SK-N-SH treated with all-trans-retinoic acid at 6 μM for 48 hours (cell line): ENCODE measurements around the gene MAMDC4.

Experiments used
- ATAC-seq: fragments of 200-7000 bp; cut with Tn5 transposase; 3 replicates; pipeline ENCODE4 v1.9.1; 2020; ENCODE audit warnings: mild to moderate bottlenecking, moderate library complexity
- ARNTL ChIP-seq: fragments of 450-650 bp; formaldehyde crosslinking; IDR thresholded peaks from 2 replicates; pipeline ENCODE4 v1.5.0; 2020; ENCODE audit warnings: low read depth, mild to moderate bottlenecking, moderate library complexity, borderline replicate concordance
- CSDC2 ChIP-seq: fragments of 250-450 bp; sonication (Bioruptor Pico); IDR thresholded peaks from 2 replicates; pipeline ENCODE4 v1.5.0; 2020; ENCODE audit warnings: mild to moderate bottlenecking, moderate library complexity
- ESRRG ChIP-seq: fragments of 250-450 bp; sonication (Bioruptor Pico); IDR thresholded peaks from 2 replicates; pipeline ENCODE4 v1.6.1; 2021; ENCODE audit warnings: mild to moderate bottlenecking
- GLIS3 ChIP-seq: fragments of 250-450 bp; sonication (Bioruptor Pico); IDR thresholded peaks from 2 replicates; pipeline ENCODE4 v1.5.0; 2020; ENCODE audit warnings: mild to moderate bottlenecking, moderate library complexity
- ISL1 ChIP-seq: fragments of 250-450 bp; sonication (Bioruptor Pico); IDR thresholded peaks from 2 replicates; pipeline ENCODE4 v2.1.2; 2022; ENCODE audit warnings: mild to moderate bottlenecking, moderate library complexity
- OSR1 ChIP-seq: fragments of 250-450 bp; sonication (Bioruptor Pico); IDR thresholded peaks from 2 replicates; pipeline ENCODE4 v1.8.0; 2022; ENCODE audit warnings: moderate library complexity, mild to moderate bottlenecking, inconsistent platforms
- PPARA ChIP-seq: fragments of 250-450 bp; sonication (Bioruptor Pico); IDR thresholded peaks from 2 replicates; pipeline ENCODE4 v1.5.0; 2020; ENCODE audit warnings: mild to moderate bottlenecking, borderline replicate concordance
- RARB ChIP-seq: fragments of 250-450 bp; sonication (Bioruptor Pico); IDR thresholded peaks from 2 replicates; pipeline ENCODE4 v1.8.0; 2021; ENCODE audit warnings: mild to moderate bottlenecking, moderate library complexity
- SNAI2 ChIP-seq: fragments of 250-450 bp; sonication (Bioruptor Pico); IDR thresholded peaks from 2 replicates; pipeline ENCODE4 v1.5.0; 2020; ENCODE audit warnings: mild to moderate bottlenecking, moderate library complexity
- TCF4 ChIP-seq: fragments of 250-450 bp; sonication (Bioruptor Pico); IDR thresholded peaks from 2 replicates; pipeline ENCODE4 v1.8.0; 2021; ENCODE audit warnings: mild to moderate bottlenecking, moderate library complexity, borderline replicate concordance
- TOX ChIP-seq: fragments of 250-450 bp; sonication (Bioruptor Pico); IDR thresholded peaks from 2 replicates; pipeline ENCODE4 v1.8.0; 2021; ENCODE audit warnings: mild to moderate bottlenecking, moderate library complexity, borderline replicate concordance
- ZC3H10 ChIP-seq: fragments of 250-450 bp; sonication (Bioruptor Pico); IDR thresholded peaks from 2 replicates; pipeline ENCODE4 v1.5.1; 2021; ENCODE audit warnings: mild to moderate bottlenecking, moderate library complexity
- ZFP3 ChIP-seq: fragments of 250-450 bp; sonication (Bioruptor Pico); IDR thresholded peaks from 2 replicates; pipeline ENCODE4 v1.5.0; 2020; ENCODE audit warnings: mild to moderate bottlenecking, moderate library complexity
- ZFP30 ChIP-seq: fragments of 450-650 bp; formaldehyde crosslinking; IDR thresholded peaks from 2 replicates; pipeline ENCODE4 v1.5.0; 2022; ENCODE audit warnings: mild to moderate bottlenecking, moderate library complexity
- ZNF565 ChIP-seq: fragments of 450-650 bp; formaldehyde crosslinking; conservative IDR thresholded peaks from 2 replicates; pipeline ENCODE4 v1.5.0; 2020; ENCODE audit warnings: low read depth, mild to moderate bottlenecking, moderate library complexity
- ZNF8 ChIP-seq: fragments of 450-650 bp; formaldehyde crosslinking; IDR thresholded peaks from 2 replicates; pipeline ENCODE4 v1.5.0; 2020; ENCODE audit warnings: mild to moderate bottlenecking, moderate library complexity
- TF ChIP-seq, protein P1 (sequence below): fragments of 250-450 bp; sonication (Bioruptor Pico); IDR thresholded peaks from 2 replicates; pipeline ENCODE4 v1.5.1; 2021; ENCODE audit warnings: mild to moderate bottlenecking, moderate library complexity
- TF ChIP-seq, protein P2 (sequence below): fragments of 250-450 bp; sonication (Bioruptor Pico); IDR thresholded peaks from 2 replicates; pipeline ENCODE4 v1.8.0; 2021; ENCODE audit warnings: low read depth, mild to moderate bottlenecking, moderate library complexity, borderline replicate concordance
- TF ChIP-seq, protein P3 (sequence below): fragments of 250-450 bp; sonication (Bioruptor Pico); IDR thresholded peaks from 2 replicates; pipeline ENCODE4 v1.5.1; 2020; ENCODE audit warnings: low read depth, mild to moderate bottlenecking, moderate library complexity
- TF ChIP-seq, protein P4 (sequence below): fragments of 250-450 bp; sonication (Bioruptor Pico); IDR thresholded peaks from 2 replicates; pipeline ENCODE4 v1.8.0; 2020; ENCODE audit warnings: mild to moderate bottlenecking, moderate library complexity, borderline replicate concordance
- TF ChIP-seq, protein P5 (sequence below): fragments of 250-450 bp; sonication (Bioruptor Pico); IDR thresholded peaks from 2 replicates; pipeline ENCODE4 v1.5.0; 2020; ENCODE audit warnings: mild to moderate bottlenecking, moderate library complexity

The MAMDC4 gene

DNA sequence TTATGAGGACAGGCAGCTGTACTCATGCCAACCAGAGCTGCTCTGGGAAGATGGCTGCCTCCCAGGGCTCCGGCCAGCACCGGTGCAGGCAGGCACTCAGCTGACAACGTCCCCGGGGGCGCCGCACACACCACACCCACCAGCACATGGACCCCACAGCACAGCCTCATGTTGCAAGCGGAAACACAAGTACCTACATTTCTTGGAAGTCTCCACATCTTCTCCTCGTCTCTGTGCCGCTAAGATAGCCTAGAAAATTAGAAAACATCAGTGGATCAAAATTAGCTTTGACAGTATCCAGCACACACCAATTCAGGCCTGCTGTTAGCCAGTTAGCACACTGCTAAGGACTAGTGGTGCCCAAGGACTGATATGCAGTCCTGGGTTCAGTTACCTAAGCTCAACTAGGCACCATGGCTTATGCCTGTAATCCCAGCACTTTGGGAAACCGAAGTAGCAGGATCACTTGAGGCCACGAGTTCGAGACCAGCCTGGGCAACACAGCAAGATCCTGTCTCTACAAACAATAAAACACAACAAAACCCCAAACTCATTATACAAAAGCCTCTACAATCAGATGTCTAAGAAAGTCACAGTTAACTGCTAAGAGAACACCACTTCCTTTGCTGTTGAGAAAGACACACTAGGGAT lies 11.6 kb downstream of the MAMDC4 start:
- no peak for ATAC-seq
- TF ChIP-seq ZNF8 (CRISPR knock-in tag), result no peak
- TF ChIP-seq, protein P1, sequence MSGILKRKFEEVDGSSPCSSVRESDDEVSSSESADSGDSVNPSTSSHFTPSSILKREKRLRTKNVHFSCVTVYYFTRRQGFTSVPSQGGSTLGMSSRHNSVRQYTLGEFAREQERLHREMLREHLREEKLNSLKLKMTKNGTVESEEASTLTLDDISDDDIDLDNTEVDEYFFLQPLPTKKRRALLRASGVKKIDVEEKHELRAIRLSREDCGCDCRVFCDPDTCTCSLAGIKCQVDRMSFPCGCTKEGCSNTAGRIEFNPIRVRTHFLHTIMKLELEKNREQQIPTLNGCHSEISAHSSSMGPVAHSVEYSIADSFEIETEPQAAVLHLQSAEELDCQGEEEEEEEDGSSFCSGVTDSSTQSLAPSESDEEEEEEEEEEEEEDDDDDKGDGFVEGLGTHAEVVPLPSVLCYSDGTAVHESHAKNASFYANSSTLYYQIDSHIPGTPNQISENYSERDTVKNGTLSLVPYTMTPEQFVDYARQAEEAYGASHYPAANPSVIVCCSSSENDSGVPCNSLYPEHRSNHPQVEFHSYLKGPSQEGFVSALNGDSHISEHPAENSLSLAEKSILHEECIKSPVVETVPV (CRISPR knock-in tag), result no peak
- TF ChIP-seq, protein P2, sequence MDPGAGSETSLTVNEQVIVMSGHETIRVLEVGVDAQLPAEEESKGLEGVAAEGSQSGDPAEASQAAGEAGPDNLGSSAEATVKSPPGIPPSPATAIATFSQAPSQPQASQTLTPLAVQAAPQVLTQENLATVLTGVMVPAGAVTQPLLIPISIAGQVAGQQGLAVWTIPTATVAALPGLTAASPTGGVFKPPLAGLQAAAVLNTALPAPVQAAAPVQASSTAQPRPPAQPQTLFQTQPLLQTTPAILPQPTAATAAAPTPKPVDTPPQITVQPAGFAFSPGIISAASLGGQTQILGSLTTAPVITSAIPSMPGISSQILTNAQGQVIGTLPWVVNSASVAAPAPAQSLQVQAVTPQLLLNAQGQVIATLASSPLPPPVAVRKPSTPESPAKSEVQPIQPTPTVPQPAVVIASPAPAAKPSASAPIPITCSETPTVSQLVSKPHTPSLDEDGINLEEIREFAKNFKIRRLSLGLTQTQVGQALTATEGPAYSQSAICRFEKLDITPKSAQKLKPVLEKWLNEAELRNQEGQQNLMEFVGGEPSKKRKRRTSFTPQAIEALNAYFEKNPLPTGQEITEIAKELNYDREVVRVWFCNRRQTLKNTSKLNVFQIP (CRISPR knock-in tag), result no peak
- TF ChIP-seq, protein P3, sequence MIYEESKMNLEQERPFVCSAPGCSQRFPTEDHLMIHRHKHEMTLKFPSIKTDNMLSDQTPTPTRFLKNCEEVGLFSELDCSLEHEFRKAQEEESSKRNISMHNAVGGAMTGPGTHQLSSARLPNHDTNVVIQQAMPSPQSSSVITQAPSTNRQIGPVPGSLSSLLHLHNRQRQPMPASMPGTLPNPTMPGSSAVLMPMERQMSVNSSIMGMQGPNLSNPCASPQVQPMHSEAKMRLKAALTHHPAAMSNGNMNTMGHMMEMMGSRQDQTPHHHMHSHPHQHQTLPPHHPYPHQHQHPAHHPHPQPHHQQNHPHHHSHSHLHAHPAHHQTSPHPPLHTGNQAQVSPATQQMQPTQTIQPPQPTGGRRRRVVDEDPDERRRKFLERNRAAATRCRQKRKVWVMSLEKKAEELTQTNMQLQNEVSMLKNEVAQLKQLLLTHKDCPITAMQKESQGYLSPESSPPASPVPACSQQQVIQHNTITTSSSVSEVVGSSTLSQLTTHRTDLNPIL (CRISPR knock-in tag), result no peak
- TF ChIP-seq RARB (CRISPR knock-in tag), result no peak
- no peak for TF ChIP-seq ESRRG (CRISPR knock-in tag)
- no peak for TF ChIP-seq ISL1 (CRISPR knock-in tag)
- TF ChIP-seq ZFP3 (CRISPR knock-in tag), result no peak
- TF ChIP-seq ARNTL (CRISPR knock-in tag), result no peak

DNA sequence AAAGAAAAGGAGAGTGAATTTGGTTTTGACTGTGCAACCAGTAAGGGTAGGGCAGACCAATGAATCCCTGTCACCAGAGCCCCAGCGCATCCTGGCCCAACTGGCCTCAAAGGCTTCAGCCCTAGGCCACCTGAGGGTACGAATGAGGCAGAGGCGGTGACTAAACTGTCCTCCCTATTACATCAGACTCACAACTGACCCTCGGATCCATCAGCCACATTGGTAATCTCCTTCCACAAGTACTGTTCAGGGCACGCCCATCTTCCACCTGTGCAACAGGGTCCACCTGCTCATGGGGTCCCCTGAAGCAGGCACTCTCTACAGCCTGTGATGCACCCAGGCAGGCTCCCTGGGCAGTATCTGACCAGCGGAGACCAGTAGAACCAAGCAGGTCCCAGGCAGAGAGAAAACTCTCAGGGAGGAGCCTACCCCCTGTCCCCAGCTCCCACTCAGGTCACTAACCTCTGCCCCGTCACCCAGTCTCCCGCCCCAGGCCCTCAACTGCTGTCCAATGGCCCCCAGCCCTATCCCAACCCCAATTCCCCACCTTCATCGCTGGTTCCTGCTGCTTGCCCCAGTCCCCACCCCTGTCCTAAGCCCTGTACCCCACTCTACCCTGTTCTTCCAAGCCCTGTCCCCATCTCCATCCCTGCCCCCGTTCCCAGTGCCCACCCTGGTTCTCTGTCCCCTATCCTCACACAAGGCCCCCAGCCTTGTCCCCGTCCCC lies 13.1 kb downstream of the MAMDC4 start:
- no peak for ATAC-seq
- TF ChIP-seq ESRRG (CRISPR knock-in tag) (no peak), PPARA (CRISPR knock-in tag) (no peak), OSR1 (CRISPR knock-in tag) (no peak), RARB (CRISPR knock-in tag) (no peak), TCF4 (CRISPR knock-in tag) (no peak), ISL1 (CRISPR knock-in tag) (no peak), ZFP30 (no peak), ZNF565 (CRISPR knock-in tag) (no peak), ZC3H10 (CRISPR knock-in tag) (no peak), ZNF8 (CRISPR knock-in tag) (no peak), GLIS3 (CRISPR knock-in tag) (no peak), ARNTL (CRISPR knock-in tag) (no peak), CSDC2 (CRISPR knock-in tag) (no peak), SNAI2 (CRISPR knock-in tag) (no peak), TOX (CRISPR knock-in tag) (no peak)
- TF ChIP-seq, protein P2 (CRISPR knock-in tag), result no peak
- TF ChIP-seq, protein P4, sequence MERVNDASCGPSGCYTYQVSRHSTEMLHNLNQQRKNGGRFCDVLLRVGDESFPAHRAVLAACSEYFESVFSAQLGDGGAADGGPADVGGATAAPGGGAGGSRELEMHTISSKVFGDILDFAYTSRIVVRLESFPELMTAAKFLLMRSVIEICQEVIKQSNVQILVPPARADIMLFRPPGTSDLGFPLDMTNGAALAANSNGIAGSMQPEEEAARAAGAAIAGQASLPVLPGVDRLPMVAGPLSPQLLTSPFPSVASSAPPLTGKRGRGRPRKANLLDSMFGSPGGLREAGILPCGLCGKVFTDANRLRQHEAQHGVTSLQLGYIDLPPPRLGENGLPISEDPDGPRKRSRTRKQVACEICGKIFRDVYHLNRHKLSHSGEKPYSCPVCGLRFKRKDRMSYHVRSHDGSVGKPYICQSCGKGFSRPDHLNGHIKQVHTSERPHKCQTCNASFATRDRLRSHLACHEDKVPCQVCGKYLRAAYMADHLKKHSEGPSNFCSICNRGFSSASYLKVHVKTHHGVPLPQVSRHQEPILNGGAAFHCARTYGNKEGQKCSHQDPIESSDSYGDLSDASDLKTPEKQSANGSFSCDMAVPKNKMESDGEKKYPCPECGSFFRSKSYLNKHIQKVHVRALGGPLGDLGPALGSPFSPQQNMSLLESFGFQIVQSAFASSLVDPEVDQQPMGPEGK (CRISPR knock-in tag), result no peak
- TF ChIP-seq, protein P5, sequence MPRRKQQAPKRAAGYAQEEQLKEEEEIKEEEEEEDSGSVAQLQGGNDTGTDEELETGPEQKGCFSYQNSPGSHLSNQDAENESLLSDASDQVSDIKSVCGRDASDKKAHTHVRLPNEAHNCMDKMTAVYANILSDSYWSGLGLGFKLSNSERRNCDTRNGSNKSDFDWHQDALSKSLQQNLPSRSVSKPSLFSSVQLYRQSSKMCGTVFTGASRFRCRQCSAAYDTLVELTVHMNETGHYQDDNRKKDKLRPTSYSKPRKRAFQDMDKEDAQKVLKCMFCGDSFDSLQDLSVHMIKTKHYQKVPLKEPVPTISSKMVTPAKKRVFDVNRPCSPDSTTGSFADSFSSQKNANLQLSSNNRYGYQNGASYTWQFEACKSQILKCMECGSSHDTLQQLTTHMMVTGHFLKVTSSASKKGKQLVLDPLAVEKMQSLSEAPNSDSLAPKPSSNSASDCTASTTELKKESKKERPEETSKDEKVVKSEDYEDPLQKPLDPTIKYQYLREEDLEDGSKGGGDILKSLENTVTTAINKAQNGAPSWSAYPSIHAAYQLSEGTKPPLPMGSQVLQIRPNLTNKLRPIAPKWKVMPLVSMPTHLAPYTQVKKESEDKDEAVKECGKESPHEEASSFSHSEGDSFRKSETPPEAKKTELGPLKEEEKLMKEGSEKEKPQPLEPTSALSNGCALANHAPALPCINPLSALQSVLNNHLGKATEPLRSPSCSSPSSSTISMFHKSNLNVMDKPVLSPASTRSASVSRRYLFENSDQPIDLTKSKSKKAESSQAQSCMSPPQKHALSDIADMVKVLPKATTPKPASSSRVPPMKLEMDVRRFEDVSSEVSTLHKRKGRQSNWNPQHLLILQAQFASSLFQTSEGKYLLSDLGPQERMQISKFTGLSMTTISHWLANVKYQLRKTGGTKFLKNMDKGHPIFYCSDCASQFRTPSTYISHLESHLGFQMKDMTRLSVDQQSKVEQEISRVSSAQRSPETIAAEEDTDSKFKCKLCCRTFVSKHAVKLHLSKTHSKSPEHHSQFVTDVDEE (CRISPR knock-in tag), result no peak
- TF ChIP-seq, protein P3 (CRISPR knock-in tag), result no peak
